Skeletal muscle satellite cell (primary cell): ENCODE measurements around the gene PLCB3.

Source experiments
- H3K27me3 ChIP-seq: 2 replicates; pipeline ENCODE4 v1.7.0; 2013; ENCODE audit warnings: low read length; ENCODE audit not compliant: control insufficient read depth, insufficient read depth
- H3K36me3 ChIP-seq: 2 replicates; pipeline ENCODE4 v1.7.0; 2013; ENCODE audit warnings: mild to moderate bottlenecking, control low read depth, low read length; ENCODE audit not compliant: insufficient read depth
- H3K4me1 ChIP-seq: 2 replicates; pipeline ENCODE4 v1.7.0; 2013; ENCODE audit warnings: low read length; ENCODE audit not compliant: control insufficient read depth, insufficient read depth
- H3K4me2 ChIP-seq: 2 replicates; pipeline ENCODE4 v1.7.0; 2013; ENCODE audit warnings: mild to moderate bottlenecking, low read length
- H3K4me3 ChIP-seq: 2 replicates; pipeline ENCODE4 v1.7.0; 2013; ENCODE audit warnings: low read length
- H3K9ac ChIP-seq: 2 replicates; pipeline ENCODE4 v1.7.0; 2013; ENCODE audit warnings: mild to moderate bottlenecking, low read depth, low read length, moderate library complexity
- H3K9me3 ChIP-seq: replicated peaks from 2 replicates; pipeline ENCODE4 v1.7.0; 2013; ENCODE audit warnings: mild to moderate bottlenecking, control low read depth, low read length

The PLCB3 gene

DNA sequence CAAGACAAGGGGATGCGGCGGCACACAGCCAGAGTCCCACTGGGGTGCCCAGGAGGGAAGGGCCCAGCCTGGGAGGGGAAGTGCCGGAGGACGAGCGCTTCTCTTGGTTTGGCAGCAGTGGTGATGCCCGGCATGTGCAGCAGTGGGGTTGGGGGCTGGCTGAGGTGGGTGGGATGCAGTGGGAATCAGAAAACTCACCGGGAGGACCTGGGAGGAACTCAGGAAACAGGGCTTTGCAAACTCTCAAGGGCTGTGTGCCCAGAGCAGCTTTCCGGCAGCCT is 41.8 kb upstream of the PLCB3 start:
- Histone ChIP-seq H3K4me1 (peaks cover 41% of the 10 kb centered on the region), H3K4me2 (peak overlapping the region; percentile 88), H3K4me3 (no peak overlapping the region), H3K36me3 (peaks cover 36% of the 10 kb centered on the region), H3K27me3 (no peaks in the 10 kb centered on the region), H3K9ac (peak overlapping the region; percentile 84), H3K9me3 (no peaks in the 10 kb centered on the region)

GRCh38 chr11:64210301-64211020 is 40.9 kb upstream of the PLCB3 start:
- H3K9me3 ChIP-seq, result no peaks in the 10 kb centered on the region
- no peak overlapping the region for H3K9ac ChIP-seq
- H3K4me2 ChIP-seq, result no peak overlapping the region
- peaks cover 42% of the 10 kb centered on the region for H3K4me1 ChIP-seq
- no peaks in the 10 kb centered on the region for H3K27me3 ChIP-seq
- H3K4me3 ChIP-seq, result no peak overlapping the region
- peaks cover 34% of the 10 kb centered on the region for H3K36me3 ChIP-seq

DNA sequence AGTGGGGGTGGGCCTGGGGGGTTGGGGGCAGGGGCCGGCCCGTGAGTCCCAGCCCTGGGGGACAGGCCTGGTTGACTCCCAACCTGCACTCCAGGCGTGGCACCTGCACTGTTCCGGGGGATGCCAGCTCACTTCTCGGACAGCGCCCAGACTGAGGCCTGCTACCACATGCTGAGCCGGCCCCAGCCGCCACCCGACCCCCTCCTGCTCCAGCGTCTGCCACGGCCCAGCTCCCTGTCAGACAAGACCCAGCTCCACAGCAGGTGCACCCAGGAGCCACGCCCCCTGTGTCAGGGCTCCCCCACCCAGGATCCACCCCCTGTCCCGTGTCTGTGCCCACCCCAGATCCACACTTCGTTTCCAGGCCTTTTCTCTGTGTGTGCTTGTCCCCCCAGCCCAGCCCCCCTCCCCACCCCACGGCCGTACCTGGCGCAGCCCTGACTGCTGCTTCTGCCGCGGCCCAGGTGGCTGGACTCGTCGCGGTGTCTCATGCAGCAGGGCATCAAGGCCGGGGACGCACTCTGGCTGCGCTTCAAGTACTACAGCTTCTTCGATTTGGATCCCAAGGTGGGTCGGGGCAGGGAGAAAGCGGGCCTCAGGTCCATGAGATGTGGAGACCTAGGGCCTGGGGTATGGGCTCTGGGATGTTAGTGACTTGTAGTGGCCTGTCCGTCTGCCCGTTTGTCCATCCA is 40.0 kb upstream of the PLCB3 start:
- Histone ChIP-seq H3K27me3 (no peaks in the 10 kb centered on the region), H3K4me1 (peaks cover 35% of the 10 kb centered on the region), H3K9ac (no peak overlapping the region), H3K9me3 (no peaks in the 10 kb centered on the region), H3K4me3 (no peak overlapping the region), H3K4me2 (no peak overlapping the region), H3K36me3 (peaks cover 27% of the 10 kb centered on the region)

GRCh38 chr11:64216879-64217278 is 34.5 kb upstream of the PLCB3 start:
- H3K36me3 ChIP-seq, result peaks cover 34% of the 10 kb centered on the region
- no peaks in the 10 kb centered on the region for H3K9me3 ChIP-seq
- H3K4me3 ChIP-seq, result no peak overlapping the region
- H3K4me1 ChIP-seq, result peaks cover 6% of the 10 kb centered on the region
- no peak overlapping the region for H3K4me2 ChIP-seq
- no peaks in the 10 kb centered on the region for H3K27me3 ChIP-seq
- H3K9ac ChIP-seq, result no peak overlapping the region

DNA sequence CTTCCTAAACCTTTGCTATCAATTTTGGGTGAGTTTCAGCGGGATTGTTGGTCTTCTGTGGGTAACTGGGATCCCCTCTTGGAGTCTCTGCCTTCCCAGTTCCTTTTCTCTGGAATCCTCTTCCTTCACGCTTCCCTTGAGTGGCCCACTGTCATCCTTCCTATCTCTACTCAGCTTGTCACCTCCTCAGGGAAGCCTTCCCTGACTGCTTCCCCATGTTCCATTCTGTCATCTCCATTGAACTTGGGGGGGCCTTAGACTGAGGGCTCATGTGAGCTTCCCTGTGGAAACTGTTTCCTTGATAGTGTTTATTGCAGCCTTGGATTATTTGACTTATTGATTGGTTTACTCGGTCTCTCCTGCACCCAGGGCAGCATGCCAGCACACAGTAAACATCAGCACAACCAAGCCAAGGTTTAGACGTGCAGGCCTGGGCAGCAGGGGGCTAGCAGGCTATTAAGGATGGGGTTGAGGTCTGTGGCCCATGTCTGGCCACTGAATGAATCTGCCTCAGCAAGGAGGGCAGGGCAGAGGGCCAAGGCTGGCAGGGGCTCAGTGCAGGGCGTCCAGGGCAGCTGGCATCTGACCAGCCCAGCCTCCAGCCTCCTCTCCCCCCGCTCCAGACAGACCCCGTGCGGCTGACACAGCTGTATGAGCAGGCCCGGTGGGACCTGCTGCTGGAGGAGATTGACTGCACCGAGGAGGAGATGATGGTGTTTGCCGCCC is 32.5 kb upstream of the PLCB3 start:
- Histone ChIP-seq H3K27me3 (no peaks in the 10 kb centered on the region), H3K36me3 (peaks cover 38% of the 10 kb centered on the region), H3K4me3 (no peak overlapping the region), H3K4me2 (no peak overlapping the region), H3K9ac (no peak overlapping the region), H3K4me1 (peaks cover 7% of the 10 kb centered on the region), H3K9me3 (no peaks in the 10 kb centered on the region)

DNA sequence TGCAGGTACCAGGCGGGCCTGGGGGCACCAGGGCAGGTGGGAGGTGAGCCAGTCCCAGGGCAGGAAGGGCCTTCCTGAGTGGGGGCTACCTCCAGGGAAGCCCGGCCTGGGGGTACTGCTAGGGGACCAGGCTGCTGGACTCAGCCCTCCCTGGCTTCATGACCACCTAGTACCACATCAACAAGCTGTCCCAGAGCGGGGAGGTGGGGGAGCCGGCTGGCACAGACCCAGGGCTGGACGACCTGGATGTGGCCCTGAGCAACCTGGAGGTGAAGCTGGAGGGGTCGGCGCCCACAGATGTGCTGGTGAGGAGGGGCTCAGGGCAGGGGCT is 32.0 kb upstream of the PLCB3 start:
- Histone ChIP-seq H3K9ac (no peak overlapping the region), H3K9me3 (no peaks in the 10 kb centered on the region), H3K4me1 (peaks cover 8% of the 10 kb centered on the region), H3K4me3 (no peak overlapping the region), H3K4me2 (no peak overlapping the region), H3K36me3 (peaks cover 38% of the 10 kb centered on the region), H3K27me3 (no peaks in the 10 kb centered on the region)

- Histone ChIP-seq H3K36me3 (peaks cover 38% of the 10 kb centered on the region), H3K4me2 (no peak overlapping the region), H3K4me3 (no peak overlapping the region), H3K9me3 (no peaks in the 10 kb centered on the region), H3K27me3 (no peaks in the 10 kb centered on the region), H3K4me1 (peaks cover 10% of the 10 kb centered on the region), H3K9ac (no peak overlapping the region)
Observed at GRCh38 chr11:64219755-64220154, 31.6 kb upstream of the PLCB3 start.

DNA sequence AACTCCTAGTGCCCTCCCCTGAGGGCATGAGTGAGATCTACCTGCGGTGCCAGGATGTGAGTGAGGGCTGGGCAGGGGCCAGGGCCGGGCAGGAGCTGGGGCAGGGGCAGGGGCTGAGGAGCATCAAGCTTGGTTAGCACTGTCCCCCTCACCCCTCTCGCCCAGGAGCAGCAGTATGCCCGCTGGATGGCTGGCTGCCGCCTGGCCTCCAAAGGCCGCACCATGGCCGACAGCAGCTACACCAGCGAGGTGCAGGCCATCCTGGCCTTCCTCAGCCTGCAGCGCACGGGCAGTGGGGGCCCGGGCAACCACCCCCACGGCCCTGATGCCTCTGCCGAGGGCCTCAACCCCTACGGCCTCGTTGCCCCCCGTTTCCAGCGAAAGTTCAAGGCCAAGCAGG is 31.1 kb upstream of the PLCB3 start:
- no peaks in the 10 kb centered on the region for H3K27me3 ChIP-seq
- peaks cover 38% of the 10 kb centered on the region for H3K36me3 ChIP-seq
- H3K4me2 ChIP-seq, result no peak overlapping the region
- H3K4me3 ChIP-seq, result no peak overlapping the region
- H3K9me3 ChIP-seq, result no peaks in the 10 kb centered on the region
- H3K9ac ChIP-seq, result no peak overlapping the region
- H3K4me1 ChIP-seq, result peaks cover 11% of the 10 kb centered on the region

GRCh38 chr11:64220798-64221197 is 30.5 kb upstream of the PLCB3 start:
- H3K4me3 ChIP-seq, result no peak overlapping the region
- H3K9ac ChIP-seq, result no peak overlapping the region
- peaks cover 15% of the 10 kb centered on the region for H3K4me1 ChIP-seq
- no peaks in the 10 kb centered on the region for H3K9me3 ChIP-seq
- H3K36me3 ChIP-seq, result peaks cover 38% of the 10 kb centered on the region
- H3K4me2 ChIP-seq, result no peak overlapping the region
- no peaks in the 10 kb centered on the region for H3K27me3 ChIP-seq

DNA sequence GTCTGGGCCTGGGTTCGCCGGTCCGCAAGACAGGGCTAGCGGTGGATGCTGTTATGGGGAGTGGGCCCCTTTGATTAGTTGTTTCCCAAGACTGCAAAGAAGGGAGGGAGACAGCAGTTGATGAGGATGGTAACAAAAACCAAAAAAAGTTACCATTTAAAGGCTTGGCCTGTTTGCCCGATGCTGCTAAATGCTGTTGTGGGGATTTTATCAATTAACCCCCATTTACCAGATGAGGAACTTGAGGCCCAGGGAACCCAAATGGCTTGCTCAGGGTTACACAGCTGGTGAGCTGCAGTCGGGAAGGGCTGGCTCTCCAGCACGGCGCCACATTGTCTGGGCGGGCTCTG is 28.7 kb upstream of the PLCB3 start:
- Histone ChIP-seq H3K9ac (no peak overlapping the region), H3K4me3 (no peak overlapping the region), H3K4me2 (no peak overlapping the region), H3K4me1 (peaks cover 27% of the 10 kb centered on the region), H3K9me3 (no peaks in the 10 kb centered on the region), H3K36me3 (peaks cover 38% of the 10 kb centered on the region), H3K27me3 (no peaks in the 10 kb centered on the region)

- Histone ChIP-seq H3K27me3 (no peaks in the 10 kb centered on the region), H3K4me3 (no peak overlapping the region), H3K4me1 (peaks cover 28% of the 10 kb centered on the region), H3K4me2 (no peak overlapping the region), H3K9me3 (no peaks in the 10 kb centered on the region), H3K36me3 (peaks cover 38% of the 10 kb centered on the region), H3K9ac (no peak overlapping the region)
Observed at GRCh38 chr11:64223001-64223651, 28.2 kb upstream of the PLCB3 start.
